GM12878 (cell line): ENCODE data around the gene SLC5A11.

Experiments
- CHD1 ChIP-seq: IDR thresholded peaks from 2 replicates; pipeline ENCODE4 v1.6.1; 2012; ENCODE audit warnings: low read depth, low read length, improper control_type of control experiment
- CHD2 ChIP-seq: IDR thresholded peaks from 2 replicates; pipeline ENCODE4 v1.6.1; 2011; ENCODE audit warnings: low read depth, low read length, improper control_type of control experiment, borderline replicate concordance
- CTCF ChIP-seq, 3 experiments: IDR thresholded peaks in 2 of 3; conservative IDR thresholded peaks in 1 of 3; 2 replicates each; pipeline ENCODE4 v1.5.1; 2011; ENCODE audit warnings: low read depth in 3 of 3, low read length in 3 of 3, mild to moderate bottlenecking in 3 of 3, control low read depth in 2 of 3, moderate library complexity in 2 of 3, inconsistent platforms in 1 of 3, mixed read lengths in 1 of 3; ENCODE audit not compliant: control insufficient read depth in 2 of 3, insufficient read depth in 1 of 3; ENCODE audit errors: extremely low read depth in 1 of 3
- NFIC ChIP-seq: IDR thresholded peaks from 2 replicates; pipeline ENCODE4 v1.6.1; 2012; ENCODE audit warnings: low read depth, mild to moderate bottlenecking, inconsistent platforms, low read length, moderate library complexity
- POLR2A ChIP-seq: IDR thresholded peaks from 2 replicates; pipeline ENCODE4 v1.6.1; 2011; ENCODE audit warnings: low read depth, mild to moderate bottlenecking, low read length
- POLR2AphosphoS5 ChIP-seq: IDR thresholded peaks from 2 replicates; pipeline ENCODE4 v1.6.1; 2011; ENCODE audit warnings: mild to moderate bottlenecking, low read length, inconsistent platforms
- USF2 ChIP-seq: IDR thresholded peaks from 2 replicates; pipeline ENCODE4 v1.6.1; 2011; ENCODE audit warnings: low read depth, low read length, improper control_type of control experiment, borderline replicate concordance

- TF ChIP-seq NFIC (no peak), CTCF (IDR thresholded peaks at IDR 0.05 in 2 of 3, conservative IDR thresholded peaks at IDR 0.05 in 1 of 3; ENCODE audit: control insufficient read depth in 2 of 3, extremely low read depth in 1 of 3, insufficient read depth in 1 of 3, low read depth in 3 of 3, low read length in 3 of 3) (no peak), POLR2AphosphoS5 (no peak), CHD1 (no peak), POLR2A (no peak), USF2 (no peak), CHD2 (no peak)
Observed at GRCh38 chr16:24887472-24887871, 41.7 kb downstream of the SLC5A11 start.
